HG02938 (cell line): Measurements from ENCODE around the gene TMEM176A.
"Not testable (repeated sequence)": the region's sequence is repeated elsewhere in the genome, so short reads cannot be mapped to it uniquely, and the experiment has no call there.

Experiments
- ATAC-seq: cut with Tn5 transposase; IDR thresholded peaks from one replicate; pipeline ENCODE4 v1.9.1; 2021; ENCODE audit warnings: mild to moderate bottlenecking, moderate library complexity; ENCODE audit not compliant: unreplicated experiment

Gene TMEM176A, protein sequence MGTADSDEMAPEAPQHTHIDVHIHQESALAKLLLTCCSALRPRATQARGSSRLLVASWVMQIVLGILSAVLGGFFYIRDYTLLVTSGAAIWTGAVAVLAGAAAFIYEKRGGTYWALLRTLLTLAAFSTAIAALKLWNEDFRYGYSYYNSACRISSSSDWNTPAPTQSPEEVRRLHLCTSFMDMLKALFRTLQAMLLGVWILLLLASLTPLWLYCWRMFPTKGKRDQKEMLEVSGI

DNA sequence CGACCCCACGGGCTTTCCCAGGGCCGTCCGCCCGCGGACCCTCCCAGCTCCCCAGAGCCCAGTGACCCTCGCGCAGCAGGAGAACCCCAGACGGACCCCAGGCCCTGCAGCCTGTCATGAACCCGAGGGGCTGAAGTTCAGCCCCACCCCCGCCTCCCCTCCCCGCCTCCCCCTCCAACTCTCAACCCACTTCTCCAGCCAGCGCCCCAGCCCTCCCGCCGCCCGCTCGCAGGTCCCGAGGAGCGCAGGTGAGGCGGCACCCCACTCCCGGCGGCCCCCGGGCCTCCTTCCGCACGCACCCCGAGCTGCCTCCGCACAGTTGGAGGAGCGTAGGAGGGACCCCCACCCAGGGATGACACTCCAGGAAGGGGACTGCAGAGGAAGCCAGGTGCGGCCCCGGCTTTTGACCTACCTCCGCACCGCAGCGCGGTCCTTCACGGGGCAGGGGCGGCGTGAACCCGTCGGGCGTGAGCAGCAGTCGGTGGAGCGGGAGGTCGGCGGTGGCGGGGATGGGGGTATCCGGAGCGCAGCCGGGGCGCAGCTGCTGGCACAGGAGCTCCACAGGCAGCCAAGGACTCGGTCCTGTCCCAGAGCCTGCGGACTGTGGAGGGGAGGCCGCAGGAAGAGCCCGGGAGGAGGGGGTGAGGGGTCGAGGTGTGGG, at the start of gene TMEM176A:
Gene TMEM176A (plus strand): TSS at position 189 of the 661 bp plus-strand sequence. CDS start 782 bp downstream, outside the sequence.
- no peak for ATAC-seq

DNA sequence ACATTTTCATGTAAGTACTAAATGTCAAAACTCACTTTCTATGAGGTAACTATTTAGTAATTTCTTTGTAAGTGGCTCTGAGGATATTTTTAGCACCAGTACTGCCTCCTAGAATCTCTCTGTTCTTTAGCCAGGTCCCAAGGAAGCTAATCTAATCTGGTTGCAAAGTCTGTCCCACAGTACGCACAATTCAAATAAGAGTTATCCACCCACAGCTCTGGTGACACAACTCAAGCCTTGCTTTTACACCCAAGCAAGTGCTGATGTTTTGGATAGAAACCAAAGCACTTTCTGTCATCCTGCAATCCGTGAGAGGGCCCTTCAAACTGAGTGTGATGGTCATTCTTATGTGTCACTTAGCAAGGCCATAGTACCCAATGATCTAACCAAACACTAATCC, 48.9 kb upstream of the TMEM176A start:
- no peak for ATAC-seq

DNA sequence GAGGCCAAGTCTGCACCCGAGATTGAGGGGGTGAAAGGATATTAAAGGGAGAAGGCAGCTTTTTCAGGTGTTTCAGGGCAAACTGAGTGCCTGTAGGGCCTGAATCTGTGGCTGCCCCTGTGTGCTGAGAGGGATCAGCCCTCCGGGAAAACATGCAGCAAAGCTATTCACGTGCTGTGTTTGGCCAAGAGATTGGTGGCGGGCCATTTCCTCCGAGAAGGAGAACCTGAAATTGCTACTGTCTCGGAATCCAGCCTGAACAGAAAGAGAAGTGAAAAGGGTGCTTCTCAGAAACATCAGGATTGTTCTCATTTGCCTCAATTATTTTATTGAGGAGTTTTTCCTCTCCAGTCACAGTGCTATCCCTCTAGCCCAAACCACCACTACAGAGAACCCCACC, 47.3 kb upstream of the TMEM176A start:
- ATAC-seq = no peak

DNA sequence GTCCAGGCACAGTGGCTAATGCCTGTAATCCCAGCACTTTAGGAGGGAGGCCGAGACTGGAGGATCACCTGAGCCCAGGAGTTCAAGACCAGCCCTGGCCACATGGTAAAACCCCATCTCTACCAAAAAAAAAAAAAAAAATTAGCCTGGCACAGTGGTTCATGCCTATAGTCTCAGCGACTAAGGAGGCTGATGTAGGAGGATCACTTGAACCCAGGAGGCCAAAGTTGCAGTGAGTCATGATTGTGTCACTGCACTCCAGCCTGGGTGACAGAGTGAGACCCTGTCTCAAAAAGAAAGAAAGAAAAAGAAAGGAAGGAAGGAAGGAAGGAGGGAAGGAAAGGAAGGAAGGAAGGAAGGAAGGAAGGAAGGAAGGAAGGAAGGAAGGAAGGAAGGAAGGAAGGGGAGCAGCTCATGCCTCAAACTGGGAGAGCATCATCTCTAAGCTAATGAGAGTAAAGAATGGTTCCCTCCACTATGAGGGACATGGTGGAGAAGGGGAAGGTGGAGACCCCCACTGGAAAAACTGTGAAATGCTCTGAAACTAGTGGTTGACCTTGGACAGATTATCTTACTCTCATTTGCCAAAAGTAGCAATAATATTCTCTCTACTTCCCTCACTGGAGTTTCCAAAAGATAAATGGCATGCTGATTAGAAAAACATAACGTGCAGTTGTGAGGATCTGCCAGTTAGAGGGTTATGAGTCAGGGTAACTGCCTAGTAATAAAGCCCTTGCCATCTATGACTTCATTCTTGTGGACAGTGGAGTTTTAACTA, 46.6 kb upstream of the TMEM176A start:
- ATAC-seq = no peak

GRCh38 chr7:150754951-150755350, 45.6 kb upstream of the TMEM176A start:
- ATAC-seq = no peak

DNA sequence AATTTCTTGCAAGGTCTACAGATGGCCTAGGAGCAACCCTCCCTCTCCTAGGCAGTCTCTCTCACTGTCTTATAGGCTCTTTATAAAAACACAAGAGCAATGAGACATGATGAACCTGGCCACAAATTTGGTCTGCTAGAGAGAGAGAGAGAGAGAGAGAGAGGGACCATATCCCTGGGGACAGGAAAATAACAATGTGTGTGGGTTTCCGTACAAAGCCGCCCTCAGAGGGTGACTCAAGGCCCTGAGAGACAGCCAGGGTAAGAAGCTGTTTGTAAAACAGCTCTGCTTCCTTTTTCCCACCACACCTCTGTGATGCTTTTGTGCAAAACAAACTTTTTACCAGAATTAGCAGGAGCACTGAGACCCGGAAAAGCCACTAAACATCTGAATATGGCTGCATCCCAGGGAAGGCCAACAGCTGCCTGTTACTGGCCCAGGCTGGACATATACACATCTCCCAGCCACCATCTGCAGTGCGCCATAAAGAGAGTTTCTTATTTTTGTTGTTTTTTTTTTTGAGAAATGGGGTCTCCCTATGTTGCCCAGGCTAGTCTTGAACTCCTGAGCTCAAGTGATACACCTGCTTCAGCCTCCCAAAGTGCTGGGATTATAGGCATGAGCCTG, 45.0 kb upstream of the TMEM176A start:
- ATAC-seq = no peak

DNA sequence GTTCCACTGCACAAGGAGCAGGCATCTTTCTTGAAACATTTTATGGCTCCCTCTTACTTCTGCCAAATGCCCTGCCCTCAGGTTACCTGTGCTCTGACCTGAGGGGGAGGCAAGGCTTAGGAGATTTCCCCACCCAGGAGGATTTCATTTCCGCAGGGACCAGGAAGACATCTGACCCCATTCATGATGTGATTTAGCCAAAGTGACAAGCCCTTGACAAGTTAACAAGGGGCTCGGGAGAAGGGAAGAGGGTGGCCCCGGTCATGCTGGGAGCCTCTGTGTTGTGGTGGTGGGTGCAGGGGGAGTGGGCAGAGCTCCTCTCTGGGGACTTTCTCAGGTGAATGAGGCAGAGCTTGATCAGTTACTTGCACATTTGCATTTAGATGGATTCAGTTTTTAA, 44.4 kb upstream of the TMEM176A start:
- ATAC-seq = no peak

- no peak for ATAC-seq
Observed at GRCh38 chr7:150756858-150757257, 43.7 kb upstream of the TMEM176A start.

- no peak for ATAC-seq
Observed at GRCh38 chr7:150759479-150759878, 41.1 kb upstream of the TMEM176A start.

- no peak for ATAC-seq
Observed at GRCh38 chr7:150766334-150766709, 34.2 kb upstream of the TMEM176A start.

GRCh38 chr7:150769768-150770167, 30.8 kb upstream of the TMEM176A start:
- no peak for ATAC-seq

- ATAC-seq = not testable (repeated sequence)
Observed at GRCh38 chr7:150774131-150774530, 26.4 kb upstream of the TMEM176A start.

GRCh38 chr7:150778014-150778737, 22.4 kb upstream of the TMEM176A start:
- ATAC-seq = no peak

DNA sequence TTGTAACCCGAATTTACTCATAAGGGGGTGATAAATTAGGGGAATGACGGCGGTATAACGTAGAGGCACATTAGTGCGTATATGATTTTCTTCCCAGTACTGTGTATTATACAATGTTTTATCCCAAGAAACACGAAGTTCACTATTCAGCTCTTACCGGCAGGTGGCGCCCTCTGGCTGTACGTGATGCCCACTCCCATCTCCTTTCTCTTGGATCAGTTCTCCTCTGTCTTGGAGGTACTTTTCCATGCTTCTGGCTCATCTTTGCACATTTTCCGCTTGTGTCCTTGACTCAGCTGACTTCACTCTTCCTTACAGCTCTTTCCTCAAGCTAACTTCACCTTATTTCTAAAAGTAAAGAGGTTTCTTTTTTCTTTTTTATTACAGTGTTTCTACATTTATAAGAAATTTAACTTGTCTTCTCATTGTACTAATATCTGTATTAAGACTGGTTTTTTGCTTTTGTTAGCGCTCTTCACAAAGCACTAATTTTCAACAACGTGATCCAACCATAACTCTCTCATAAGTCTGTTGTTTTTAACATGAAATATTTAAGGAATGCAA, 21.7 kb upstream of the TMEM176A start:
- ATAC-seq = no peak

- no peak for ATAC-seq
Observed at GRCh38 chr7:150780292-150780691, 20.3 kb upstream of the TMEM176A start.

GRCh38 chr7:150781103-150781502, 19.5 kb upstream of the TMEM176A start:
- ATAC-seq = no peak

GRCh38 chr7:150781961-150782360, 18.6 kb upstream of the TMEM176A start:
- no peak for ATAC-seq

GRCh38 chr7:150784120-150784736, 16.3 kb upstream of the TMEM176A start:
- ATAC-seq = no peak

DNA sequence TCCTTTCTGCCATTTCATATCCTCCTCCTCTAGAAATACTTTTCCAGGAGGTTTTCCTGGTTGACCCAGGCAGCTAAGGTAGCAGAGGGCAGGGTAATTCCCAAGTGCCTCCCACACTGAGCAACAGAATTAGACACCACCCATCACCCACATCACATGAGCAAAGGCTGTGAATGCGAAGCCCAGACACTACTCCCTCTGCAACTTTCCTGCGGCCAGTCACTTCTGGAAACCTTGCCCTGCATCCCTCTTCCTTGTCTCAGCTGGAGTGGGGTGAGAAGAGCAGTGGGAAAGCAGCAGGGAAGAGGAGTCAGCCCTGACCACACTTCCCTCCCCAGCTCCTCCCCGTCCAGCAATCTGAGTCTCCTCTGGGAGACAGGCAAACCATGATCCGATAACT, 15.6 kb upstream of the TMEM176A start:
- ATAC-seq = no peak
